ENCODE results near the gene ANKS1B.

DNA sequence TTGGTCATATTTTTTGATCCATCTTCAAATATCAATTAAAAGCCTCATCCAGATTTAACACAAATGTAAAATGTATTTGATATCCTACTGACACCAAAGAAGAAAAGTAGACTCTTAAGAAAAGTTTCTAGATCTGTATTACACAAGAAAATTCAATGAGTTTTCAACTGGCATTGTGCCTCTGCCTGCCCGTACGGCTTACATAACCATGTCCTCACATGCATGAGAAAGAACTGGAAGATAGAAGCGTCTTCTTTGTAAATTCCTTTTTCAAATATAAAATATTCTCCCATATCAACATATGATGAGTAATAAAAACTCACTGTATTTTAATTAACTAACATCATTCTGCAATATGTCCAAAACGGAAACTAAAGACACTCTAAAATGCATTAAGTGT is 7.2 kb downstream of the ANKS1B start:
- TF ChIP-seq, protein P1, sequence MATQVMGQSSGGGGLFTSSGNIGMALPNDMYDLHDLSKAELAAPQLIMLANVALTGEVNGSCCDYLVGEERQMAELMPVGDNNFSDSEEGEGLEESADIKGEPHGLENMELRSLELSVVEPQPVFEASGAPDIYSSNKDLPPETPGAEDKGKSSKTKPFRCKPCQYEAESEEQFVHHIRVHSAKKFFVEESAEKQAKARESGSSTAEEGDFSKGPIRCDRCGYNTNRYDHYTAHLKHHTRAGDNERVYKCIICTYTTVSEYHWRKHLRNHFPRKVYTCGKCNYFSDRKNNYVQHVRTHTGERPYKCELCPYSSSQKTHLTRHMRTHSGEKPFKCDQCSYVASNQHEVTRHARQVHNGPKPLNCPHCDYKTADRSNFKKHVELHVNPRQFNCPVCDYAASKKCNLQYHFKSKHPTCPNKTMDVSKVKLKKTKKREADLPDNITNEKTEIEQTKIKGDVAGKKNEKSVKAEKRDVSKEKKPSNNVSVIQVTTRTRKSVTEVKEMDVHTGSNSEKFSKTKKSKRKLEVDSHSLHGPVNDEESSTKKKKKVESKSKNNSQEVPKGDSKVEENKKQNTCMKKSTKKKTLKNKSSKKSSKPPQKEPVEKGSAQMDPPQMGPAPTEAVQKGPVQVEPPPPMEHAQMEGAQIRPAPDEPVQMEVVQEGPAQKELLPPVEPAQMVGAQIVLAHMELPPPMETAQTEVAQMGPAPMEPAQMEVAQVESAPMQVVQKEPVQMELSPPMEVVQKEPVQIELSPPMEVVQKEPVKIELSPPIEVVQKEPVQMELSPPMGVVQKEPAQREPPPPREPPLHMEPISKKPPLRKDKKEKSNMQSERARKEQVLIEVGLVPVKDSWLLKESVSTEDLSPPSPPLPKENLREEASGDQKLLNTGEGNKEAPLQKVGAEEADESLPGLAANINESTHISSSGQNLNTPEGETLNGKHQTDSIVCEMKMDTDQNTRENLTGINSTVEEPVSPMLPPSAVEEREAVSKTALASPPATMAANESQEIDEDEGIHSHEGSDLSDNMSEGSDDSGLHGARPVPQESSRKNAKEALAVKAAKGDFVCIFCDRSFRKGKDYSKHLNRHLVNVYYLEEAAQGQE (IDR thresholded peaks at IDR 0.05; ENCODE audit: insufficient read depth in 1 of 2, low read depth in 2 of 2, low read length in 1 of 2): no peak
- no peak for TF ChIP-seq POLR2AphosphoS5 (IDR thresholded peaks at IDR 0.05; ENCODE audit: low read depth, low read length)
- TF ChIP-seq, protein P2, sequence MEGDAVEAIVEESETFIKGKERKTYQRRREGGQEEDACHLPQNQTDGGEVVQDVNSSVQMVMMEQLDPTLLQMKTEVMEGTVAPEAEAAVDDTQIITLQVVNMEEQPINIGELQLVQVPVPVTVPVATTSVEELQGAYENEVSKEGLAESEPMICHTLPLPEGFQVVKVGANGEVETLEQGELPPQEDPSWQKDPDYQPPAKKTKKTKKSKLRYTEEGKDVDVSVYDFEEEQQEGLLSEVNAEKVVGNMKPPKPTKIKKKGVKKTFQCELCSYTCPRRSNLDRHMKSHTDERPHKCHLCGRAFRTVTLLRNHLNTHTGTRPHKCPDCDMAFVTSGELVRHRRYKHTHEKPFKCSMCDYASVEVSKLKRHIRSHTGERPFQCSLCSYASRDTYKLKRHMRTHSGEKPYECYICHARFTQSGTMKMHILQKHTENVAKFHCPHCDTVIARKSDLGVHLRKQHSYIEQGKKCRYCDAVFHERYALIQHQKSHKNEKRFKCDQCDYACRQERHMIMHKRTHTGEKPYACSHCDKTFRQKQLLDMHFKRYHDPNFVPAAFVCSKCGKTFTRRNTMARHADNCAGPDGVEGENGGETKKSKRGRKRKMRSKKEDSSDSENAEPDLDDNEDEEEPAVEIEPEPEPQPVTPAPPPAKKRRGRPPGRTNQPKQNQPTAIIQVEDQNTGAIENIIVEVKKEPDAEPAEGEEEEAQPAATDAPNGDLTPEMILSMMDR (IDR thresholded peaks at IDR 0.05): no peak
